Stimulated activated CD8-positive, alpha-beta memory T cell treated with anti-CD3 and anti-CD28 coated beads, Interleukin-12 subunit alpha, Interleukin-12 subunit beta, amount 100 ng/mL, for 24 hours (primary cell): ENCODE results near the gene KIAA1671.
"Not testable (repeated sequence)": the region's sequence is repeated elsewhere in the genome, so short reads cannot be mapped to it uniquely, and the experiment has no call there.

Source experiments
- DNase-seq: peaks from one replicate; pipeline ENCODE4 v3.0.0-alpha.2; 2020; ENCODE audit errors: extremely low read depth

KIAA1671 gene

GRCh38 chr22:25200967-25201366 lies 248.5 kb downstream of the KIAA1671 start:
- DNase-seq, result no peak

DNA sequence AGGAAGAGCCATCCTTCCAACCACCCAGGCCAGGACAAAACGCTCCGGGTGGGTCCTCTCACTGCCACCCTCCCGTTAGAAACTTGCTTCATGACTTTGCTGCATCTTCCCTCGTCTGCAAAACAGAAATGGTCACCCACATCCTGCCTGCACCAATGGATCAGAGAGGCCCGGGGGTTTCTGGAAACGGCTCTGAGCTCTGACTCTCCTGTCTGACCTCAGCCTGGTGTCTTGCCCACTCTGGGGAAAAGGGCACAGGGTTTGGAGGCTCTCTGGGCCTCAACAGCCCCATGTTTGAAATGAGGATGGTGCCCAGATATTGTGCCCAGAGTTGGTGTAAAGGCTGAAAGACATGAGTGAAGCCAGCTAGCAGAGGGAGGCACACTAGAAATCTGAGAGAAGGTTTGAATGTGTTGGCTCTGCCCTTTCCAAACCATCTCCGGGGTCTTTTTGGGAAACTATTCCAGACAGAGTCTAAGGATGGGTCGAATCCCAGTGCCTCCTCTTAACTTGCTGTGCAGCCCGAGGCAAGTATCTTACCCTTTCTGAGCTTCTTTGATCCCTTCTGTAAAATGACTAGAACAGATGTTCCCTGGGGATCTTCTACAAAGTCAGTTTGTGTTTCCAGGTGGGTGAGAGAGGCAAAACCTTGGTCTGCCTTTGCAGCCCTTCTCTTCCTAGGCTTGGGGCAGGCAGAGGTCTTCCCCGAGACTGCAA lies 249.2 kb downstream of the KIAA1671 start:
- DNase-seq, result no peak

GRCh38 chr22:25202290-25202921 lies 249.9 kb downstream of the KIAA1671 start:
- DNase-seq, result no peak

DNA sequence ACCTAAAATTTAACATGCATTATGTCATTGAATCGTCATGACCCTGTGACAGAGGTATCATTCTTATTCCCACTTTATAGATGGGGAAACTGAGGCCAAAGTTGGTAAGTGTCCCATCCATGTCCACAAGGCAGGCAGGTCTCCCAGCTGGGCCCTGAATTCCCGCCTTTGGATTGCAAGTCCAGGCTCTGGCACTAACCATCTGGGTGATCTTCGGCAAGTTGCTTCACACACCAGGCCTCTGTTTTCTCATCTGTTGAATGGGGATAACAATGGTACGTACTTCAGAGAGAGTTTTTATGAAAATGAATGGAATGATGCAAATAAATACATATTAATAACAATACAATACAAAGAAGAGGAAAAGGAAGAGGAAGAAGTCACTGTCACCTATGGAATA lies 250.6 kb downstream of the KIAA1671 start:
- no peak for DNase-seq

- not testable (repeated sequence) for DNase-seq
These were observed 252.0 kb downstream of the KIAA1671 start for GRCh38 chr22:25204547-25204946.

- DNase-seq, result no peak
These were observed 253.3 kb downstream of the KIAA1671 start for GRCh38 chr22:25205847-25206246.

DNA sequence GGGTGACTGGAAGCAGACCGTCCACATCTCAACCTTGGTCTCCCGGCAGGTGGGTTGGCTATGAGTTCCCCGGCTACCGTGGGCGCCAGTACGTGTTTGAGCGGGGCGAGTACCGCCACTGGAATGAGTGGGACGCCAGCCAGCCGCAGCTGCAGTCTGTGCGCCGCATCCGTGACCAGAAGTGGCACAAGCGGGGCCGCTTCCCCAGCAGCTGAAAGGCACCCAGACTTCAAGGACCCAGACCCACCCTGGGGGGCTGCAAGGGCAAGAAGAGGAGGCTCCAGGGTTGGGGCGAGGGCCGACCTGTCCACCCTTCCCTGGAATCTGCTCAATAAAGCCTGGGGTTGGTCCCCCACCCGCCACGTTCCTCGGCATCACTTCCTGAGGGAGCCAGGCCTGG lies 254.5 kb downstream of the KIAA1671 start:
- no peak for DNase-seq

GRCh38 chr22:25207553-25208157 lies 255.1 kb downstream of the KIAA1671 start:
- DNase-seq, result no peak

DNA sequence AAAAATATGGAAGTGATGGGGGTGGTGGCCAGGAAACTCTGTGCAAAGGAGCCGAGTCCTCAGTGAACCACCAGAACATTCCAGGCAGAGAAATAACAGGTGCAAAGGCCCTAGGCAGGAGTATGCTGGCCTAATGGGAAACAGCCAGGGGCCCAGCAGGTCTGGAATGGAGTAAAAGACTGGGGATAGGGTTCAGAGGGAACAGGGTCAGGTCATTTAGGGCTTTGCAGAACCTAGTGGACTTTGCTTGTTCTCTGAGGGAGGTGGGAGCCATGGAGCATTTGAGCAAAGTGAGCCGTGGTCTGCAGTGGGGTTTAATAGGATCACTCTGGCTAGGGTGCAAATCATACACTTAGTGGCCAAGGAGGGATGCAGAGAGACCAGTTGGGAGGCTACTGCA lies 255.8 kb downstream of the KIAA1671 start:
- DNase-seq, result no peak

GRCh38 chr22:25208743-25209505 lies 256.4 kb downstream of the KIAA1671 start:
- no peak for DNase-seq

GRCh38 chr22:25210793-25211192 lies 258.3 kb downstream of the KIAA1671 start:
- DNase-seq, result no peak

- DNase-seq, result no peak
These were observed 259.8 kb downstream of the KIAA1671 start for GRCh38 chr22:25212337-25212736.

- no peak for DNase-seq
These were observed 260.7 kb downstream of the KIAA1671 start for GRCh38 chr22:25213221-25213620.

DNA sequence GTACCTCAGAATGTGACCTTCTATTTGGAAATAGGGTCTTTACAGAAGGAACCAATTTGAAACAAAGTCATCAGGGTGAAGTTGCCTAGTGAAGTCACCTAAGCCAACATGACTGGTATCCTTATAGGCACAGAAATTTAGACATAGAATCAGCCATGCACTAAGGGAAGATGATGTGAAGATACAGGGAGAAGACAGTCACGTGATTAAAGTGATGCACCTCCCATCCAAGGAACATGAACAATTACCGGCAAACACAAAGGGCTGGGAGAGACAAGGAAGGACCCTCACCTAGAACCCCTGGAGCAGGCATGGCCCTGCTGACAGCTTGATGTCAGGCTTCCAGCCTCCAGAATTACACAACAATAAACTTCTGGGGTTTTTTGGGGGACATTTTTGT lies 263.7 kb downstream of the KIAA1671 start:
- no peak for DNase-seq

DNA sequence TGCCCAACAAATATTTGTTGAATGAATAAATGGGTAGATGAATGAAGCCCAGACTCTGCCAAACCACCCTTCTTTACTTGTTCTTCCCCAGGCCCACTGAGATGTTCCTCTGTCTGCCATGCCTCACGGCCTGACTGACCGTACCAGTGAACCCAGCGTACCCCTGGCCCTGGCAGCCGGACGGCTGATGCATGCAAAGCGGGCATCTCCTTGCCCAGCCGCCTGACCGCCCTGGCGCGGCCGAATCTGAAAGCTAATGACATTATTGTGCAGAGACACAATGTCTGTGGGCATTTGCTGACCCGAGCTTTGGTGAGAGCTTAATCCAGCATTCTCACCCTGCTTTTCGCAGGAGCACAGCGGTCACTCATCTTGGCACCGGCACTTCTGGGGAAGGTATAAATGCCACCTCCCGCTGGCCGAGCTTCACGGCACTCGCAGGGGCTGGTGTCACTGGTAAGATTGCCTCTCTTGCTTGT lies 266.7 kb downstream of the KIAA1671 start, which contains the start of gene CRYBB2:
TSS of gene CRYBB2 (plus strand) at position 429 of the 479 bp plus-strand sequence. CDS start 1,791 bp downstream, outside the sequence.
- no peak for DNase-seq

GRCh38 chr22:25219948-25220442 lies 267.5 kb downstream of the KIAA1671 start:
- DNase-seq, result no peak

DNA sequence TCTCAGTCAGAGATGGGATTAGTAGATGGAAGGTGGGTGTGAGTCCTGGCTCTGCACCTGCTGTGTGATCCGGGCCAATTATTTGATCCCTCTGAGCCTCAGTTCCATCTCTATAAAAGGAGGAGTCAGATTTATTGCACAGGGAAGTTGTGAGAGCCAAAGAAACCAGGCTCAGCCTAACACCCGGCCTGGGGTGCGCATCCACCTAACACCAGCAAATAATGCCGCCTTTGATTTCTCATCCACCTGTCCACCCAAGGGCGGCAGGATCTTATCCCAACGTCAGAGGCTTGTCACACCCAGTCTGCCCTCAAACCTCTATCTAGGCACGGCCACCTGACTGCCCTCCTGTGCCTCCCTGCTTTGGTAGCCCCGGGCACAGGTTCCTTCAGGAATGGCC lies 269.3 kb downstream of the KIAA1671 start:
- DNase-seq, result no peak

- no peak for DNase-seq
These were observed 270.8 kb downstream of the KIAA1671 start for GRCh38 chr22:25223269-25223850.

GRCh38 chr22:25228822-25229221 lies 276.3 kb downstream of the KIAA1671 start:
- DNase-seq, result no peak

GRCh38 chr22:25230760-25231159 lies 278.2 kb downstream of the KIAA1671 start:
- DNase-seq, result not testable (repeated sequence)

DNA sequence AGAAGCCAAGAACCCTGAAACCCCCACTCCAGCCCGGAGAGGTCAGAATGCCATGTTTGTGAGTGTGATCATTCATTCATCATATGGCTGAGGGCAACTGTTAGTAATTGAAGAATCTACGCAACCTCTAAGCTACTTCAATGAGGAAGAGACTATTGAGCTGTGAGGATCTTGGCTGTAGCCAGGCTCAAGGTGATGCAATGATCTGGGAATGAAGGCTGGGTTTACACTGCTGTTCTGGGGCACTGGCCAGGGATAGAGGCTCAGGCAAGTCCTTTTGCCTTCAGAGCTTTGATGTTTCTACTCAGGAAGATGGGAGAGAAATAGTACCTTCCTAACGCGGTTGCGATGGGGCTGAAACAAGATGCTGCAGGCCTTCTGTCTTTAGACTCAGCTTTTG lies 279.8 kb downstream of the KIAA1671 start:
- DNase-seq, result no peak
